ENCODE results near the gene LCE1E.

LCE1E gene

DNA sequence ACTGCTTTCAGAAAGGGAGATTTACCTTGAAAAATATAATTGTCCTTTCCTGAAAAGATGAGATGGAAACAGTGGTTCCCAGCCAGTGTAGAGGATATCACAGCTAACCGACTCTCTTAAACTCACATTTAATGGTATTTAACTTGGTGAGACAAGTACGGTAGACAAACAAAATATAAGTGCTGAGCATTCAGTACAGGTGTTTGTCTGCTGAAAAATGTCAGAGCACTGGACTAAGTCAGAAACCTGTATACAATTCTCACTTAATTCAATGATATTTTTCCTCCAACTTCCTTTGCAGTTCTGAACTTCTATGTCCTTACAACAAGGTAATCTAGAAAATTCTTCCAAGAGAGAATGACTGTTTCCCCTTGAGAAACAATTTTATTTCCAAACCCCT is 25.6 kb downstream of the LCE1E start, which contains the start of gene LCE1B:
LCE1B (plus strand) TSS at position 301 of the 400 bp plus-strand sequence. CDS start 476 bp downstream, outside the sequence.
- TF ChIP-seq, protein P1, sequence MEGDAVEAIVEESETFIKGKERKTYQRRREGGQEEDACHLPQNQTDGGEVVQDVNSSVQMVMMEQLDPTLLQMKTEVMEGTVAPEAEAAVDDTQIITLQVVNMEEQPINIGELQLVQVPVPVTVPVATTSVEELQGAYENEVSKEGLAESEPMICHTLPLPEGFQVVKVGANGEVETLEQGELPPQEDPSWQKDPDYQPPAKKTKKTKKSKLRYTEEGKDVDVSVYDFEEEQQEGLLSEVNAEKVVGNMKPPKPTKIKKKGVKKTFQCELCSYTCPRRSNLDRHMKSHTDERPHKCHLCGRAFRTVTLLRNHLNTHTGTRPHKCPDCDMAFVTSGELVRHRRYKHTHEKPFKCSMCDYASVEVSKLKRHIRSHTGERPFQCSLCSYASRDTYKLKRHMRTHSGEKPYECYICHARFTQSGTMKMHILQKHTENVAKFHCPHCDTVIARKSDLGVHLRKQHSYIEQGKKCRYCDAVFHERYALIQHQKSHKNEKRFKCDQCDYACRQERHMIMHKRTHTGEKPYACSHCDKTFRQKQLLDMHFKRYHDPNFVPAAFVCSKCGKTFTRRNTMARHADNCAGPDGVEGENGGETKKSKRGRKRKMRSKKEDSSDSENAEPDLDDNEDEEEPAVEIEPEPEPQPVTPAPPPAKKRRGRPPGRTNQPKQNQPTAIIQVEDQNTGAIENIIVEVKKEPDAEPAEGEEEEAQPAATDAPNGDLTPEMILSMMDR (conservative IDR thresholded peaks at IDR 0.05; ENCODE audit: low read depth, low read length): no peak
- no peak for DNase-seq (ENCODE audit: low read depth)
- H3K4me3 ChIP-seq (ENCODE audit: low read length): no peak within 1 kb of the TSS

DNA sequence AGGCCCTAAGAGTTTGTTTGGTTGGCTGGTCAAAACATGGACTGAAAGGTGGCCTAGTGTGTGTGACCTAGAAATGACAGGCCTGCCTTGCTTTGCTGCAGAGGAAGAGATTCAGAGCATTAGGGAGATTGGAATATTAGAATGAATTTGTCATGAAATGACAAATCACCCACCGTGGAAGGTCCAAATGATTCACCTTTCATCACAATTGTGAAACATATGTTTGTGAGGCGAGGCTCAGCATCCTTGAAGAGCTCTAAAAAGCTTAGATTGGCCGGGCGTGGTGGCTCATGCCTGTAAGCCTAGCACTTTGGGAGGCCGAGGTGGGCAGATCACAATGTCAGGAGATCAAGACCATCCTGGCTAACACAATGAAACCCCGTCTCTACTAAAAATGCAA is 31.3 kb downstream of the LCE1E start:
- TF ChIP-seq, protein P1 (conservative IDR thresholded peaks at IDR 0.05; ENCODE audit: low read depth, low read length): no peak
- no peak for DNase-seq (ENCODE audit: low read depth)
- no peak overlapping the region for H3K4me3 ChIP-seq (ENCODE audit: low read length)

DNA sequence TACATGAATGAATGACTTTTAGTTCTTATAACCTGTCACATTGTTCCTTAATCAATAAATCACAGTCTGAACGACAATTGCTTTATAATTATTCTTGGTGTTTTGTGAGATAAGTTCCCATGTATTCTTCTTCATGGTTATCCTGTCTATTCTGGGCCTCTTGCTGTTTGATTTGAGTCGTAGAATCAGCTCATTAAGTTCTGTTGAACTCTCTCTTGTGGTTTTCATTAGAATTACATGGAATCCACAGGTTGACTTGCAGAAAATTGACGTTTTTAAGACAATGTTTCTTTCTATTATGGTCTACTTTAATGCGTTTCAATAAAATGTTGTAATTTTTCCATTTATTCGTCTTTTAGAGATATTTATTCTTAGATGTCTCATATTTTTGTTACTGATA is 37.2 kb downstream of the LCE1E start:
- DNase-seq (ENCODE audit: low read depth): no peak
- H3K4me3 ChIP-seq (ENCODE audit: low read length): no peak overlapping the region
- TF ChIP-seq, protein P1 (conservative IDR thresholded peaks at IDR 0.05; ENCODE audit: low read depth, low read length): no peak

DNA sequence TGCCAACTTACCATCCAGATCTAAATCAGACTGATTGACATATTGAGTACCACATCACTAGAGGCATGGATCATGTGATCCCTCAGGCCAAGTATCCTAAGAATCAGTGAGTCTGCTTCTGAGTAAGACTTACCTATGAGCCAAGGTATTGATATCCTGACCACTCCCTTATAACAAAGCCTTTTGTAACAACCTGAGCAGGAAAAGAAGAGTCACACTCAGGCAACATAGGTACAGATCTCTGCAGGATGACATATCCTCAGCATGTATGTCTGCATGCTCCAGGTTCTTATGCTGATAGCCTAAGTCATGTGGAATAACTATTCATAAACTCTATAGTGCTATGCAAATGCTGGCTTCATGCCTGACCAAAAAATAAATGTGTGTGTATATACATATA is 38.9 kb downstream of the LCE1E start:
- no peak for DNase-seq (ENCODE audit: low read depth)
- TF ChIP-seq, protein P1 (conservative IDR thresholded peaks at IDR 0.05; ENCODE audit: low read depth, low read length): no peak
- no peak overlapping the region for H3K4me3 ChIP-seq (ENCODE audit: low read length)

DNA sequence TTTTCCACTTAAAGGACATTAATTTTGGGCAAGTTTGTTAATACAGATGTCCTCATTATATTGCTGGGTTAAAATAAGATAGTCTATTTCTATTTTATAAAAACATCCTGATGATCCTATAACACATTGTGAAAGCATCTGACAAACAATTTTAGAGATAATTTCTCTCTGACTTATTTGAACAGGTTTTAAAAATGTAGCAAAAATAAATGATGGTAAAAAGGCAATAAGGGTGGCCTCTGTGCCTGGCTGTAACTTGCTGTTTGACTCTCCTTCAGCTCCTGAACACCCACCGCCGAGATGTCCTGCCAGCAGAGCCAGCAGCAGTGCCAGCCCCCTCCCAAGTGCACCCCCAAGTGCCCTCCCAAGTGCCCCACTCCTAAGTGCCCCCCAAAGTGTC is 41.1 kb downstream of the LCE1E start, which contains the start of gene LCE1A:
LCE1A (plus strand) TSS at position 301 of the 400 bp plus-strand sequence; CDS start at position 301, 0 bp downstream.
- DNase-seq (ENCODE audit: low read depth): no peak
- H3K4me3 ChIP-seq (ENCODE audit: low read length): no peak within 1 kb of the TSS
- TF ChIP-seq, protein P1 (conservative IDR thresholded peaks at IDR 0.05; ENCODE audit: low read depth, low read length): no peak

DNA sequence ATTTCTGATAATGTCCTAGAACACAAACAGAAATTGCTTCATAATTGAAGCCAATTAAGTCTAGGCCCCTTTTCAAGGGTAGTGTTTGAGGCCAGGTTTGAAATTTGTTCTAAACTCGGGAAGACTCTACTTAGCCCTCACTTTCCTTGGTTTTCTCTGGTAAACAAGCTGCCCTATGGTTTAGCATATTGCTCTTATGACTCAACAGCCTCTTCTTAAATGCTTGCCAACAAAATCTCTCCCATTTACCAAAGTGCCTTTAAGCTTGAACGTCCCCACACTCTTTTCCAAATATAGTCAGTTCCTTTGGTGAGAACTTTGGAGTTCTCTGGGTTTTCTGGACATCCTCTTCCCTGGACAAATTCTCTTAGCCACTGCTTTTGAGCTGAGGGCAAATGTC is 50.8 kb downstream of the LCE1E start:
- TF ChIP-seq, protein P1 (conservative IDR thresholded peaks at IDR 0.05; ENCODE audit: low read depth, low read length): no peak
- DNase-seq (ENCODE audit: low read depth): no peak
- no peak overlapping the region for H3K4me3 ChIP-seq (ENCODE audit: low read length)
